PC-3 (cell line): ENCODE data around the gene MAST3. TPM values are rescaled to one million over a fixed set of nuclear protein-coding genes. Genes with fewer than 3 reads are reported as not detected.

Experiments used
- ATAC-seq: fragments of 200-7000 bp; cut with Tn5 transposase; 2 replicates; pipeline ENCODE4 v1.9.1; 2020; ENCODE audit warnings: mild to moderate bottlenecking, moderate library complexity
- BruUV-seq: library from RNA; stranded (reverse); fragments of 400-500 nt; replicated peaks from 2 replicates; lab custom pipeline; 2021; lab: Mats Ljungman, UMichigan
- CTCF ChIA-PET: fragments of 300-600 bp; sonication (Branson Sonifier 250); formaldehyde crosslinking; loops from one replicate; lab custom pipeline; 2022; ENCODE audit warnings: antibody characterized with exemption; lab: Charles Lee
- POLR2A ChIA-PET: fragments of 300-600 bp; sonication (Branson Sonifier 250); formaldehyde crosslinking; loops from one replicate; lab custom pipeline; 2022; ENCODE audit warnings: antibody characterized with exemption; ENCODE audit not compliant: unreplicated experiment; lab: Charles Lee
- DNase-seq: peaks from one replicate; pipeline ENCODE4 v3.0.0-alpha.2; 2015
- H2AFZ ChIP-seq: fragments of 300-600 bp; sonication (generic); 2 replicates; pipeline ENCODE4 v1.6.0; 2016; ENCODE audit warnings: antibody characterized with exemption, low read length
- H3F3A ChIP-seq: fragments of 300-600 bp; sonication (generic); one replicate; pipeline ENCODE4 v1.6.0; 2017; ENCODE audit warnings: antibody characterized with exemption, low read length, control low read depth, mild to moderate bottlenecking; ENCODE audit not compliant: unreplicated experiment
- H3K27ac ChIP-seq: fragments of 300-600 bp; sonication (generic); 2 replicates; pipeline ENCODE4 v1.5.1; 2016; ENCODE audit warnings: mild to moderate bottlenecking, low read length
- H3K27me3 ChIP-seq: fragments of 300-600 bp; sonication (generic); 2 replicates; pipeline ENCODE4 v1.6.1; 2016; ENCODE audit warnings: low read length, mixed read lengths
- H3K36me3 ChIP-seq: fragments of 300-600 bp; sonication (generic); 2 replicates; pipeline ENCODE4 v1.6.1; 2016; ENCODE audit warnings: low read depth, mixed run types, low read length, mixed read lengths
- H3K4me1 ChIP-seq: fragments of 300-600 bp; sonication (generic); 2 replicates; pipeline ENCODE4 v1.5.1; 2016; ENCODE audit warnings: low read length; ENCODE audit not compliant: insufficient read depth
- H3K4me2 ChIP-seq: fragments of 300-600 bp; sonication (generic); 2 replicates; pipeline ENCODE4 v1.6.0; 2016; ENCODE audit warnings: low read length
- H3K4me3 ChIP-seq: fragments of 300-600 bp; sonication (generic); 2 replicates; pipeline ENCODE4 v1.5.1; 2016; ENCODE audit warnings: mild to moderate bottlenecking, low read length, mixed read lengths
- H3K79me2 ChIP-seq: fragments of 300-600 bp; sonication (generic); 2 replicates; pipeline ENCODE4 v1.6.1; 2017; ENCODE audit warnings: low read length, mixed read lengths
- H3K9ac ChIP-seq: fragments of 300-600 bp; sonication (generic); 2 replicates; pipeline ENCODE4 v1.6.0; 2016; ENCODE audit warnings: mild to moderate bottlenecking, low read length
- H3K9me2 ChIP-seq: fragments of 300-600 bp; sonication (generic); replicated peaks from 2 replicates; pipeline ENCODE4 v1.6.1; 2016; ENCODE audit warnings: mixed run types, low read length, mixed read lengths
- H3K9me3 ChIP-seq: fragments of 300-600 bp; sonication (generic); 2 replicates; pipeline ENCODE4 v1.6.1; 2016; ENCODE audit warnings: low read length, mixed read lengths
- H4K20me1 ChIP-seq: fragments of 300-600 bp; sonication (generic); 2 replicates; pipeline ENCODE4 v1.6.1; 2016; ENCODE audit warnings: low read length, mixed read lengths
- EZH2 ChIP-seq: fragments of 300-600 bp; sonication (generic); IDR thresholded peaks from one replicate; pipeline ENCODE4 v1.6.1; 2017; ENCODE audit warnings: antibody characterized with exemption, mild to moderate bottlenecking, low read length; ENCODE audit not compliant: unreplicated experiment
- EZH2phosphoT487 ChIP-seq: fragments of 300-600 bp; sonication (generic); IDR thresholded peaks from 2 replicates; pipeline ENCODE4 v1.6.1; 2018; ENCODE audit warnings: mild to moderate bottlenecking, antibody characterized with exemption, low read length, borderline replicate concordance
- intact Hi-C: fragments of 100-400 bp; cut with micrococcal nuclease; formaldehyde crosslinking; loops from 2 replicates; pipeline ENCODE4 v1.9.0; 2023
- total RNA-seq: library from RNA; depleted of rRNA; stranded (reverse); fragments of >200 nt; gene quantifications from 2 replicates; pipeline ENCODE4 v1.2.3, GENCODE V29; 2014
- TF ChIP-seq, protein P1 (sequence below): fragments of 300-600 bp; sonication (generic); conservative IDR thresholded peaks from 2 replicates; pipeline ENCODE4 v1.5.1; 2017; ENCODE audit warnings: antibody characterized with exemption, low read depth, mild to moderate bottlenecking, low read length

The MAST3 gene
- total RNA-seq, 1 experiment from 2014 or later, result 8.1 TPM

DNA sequence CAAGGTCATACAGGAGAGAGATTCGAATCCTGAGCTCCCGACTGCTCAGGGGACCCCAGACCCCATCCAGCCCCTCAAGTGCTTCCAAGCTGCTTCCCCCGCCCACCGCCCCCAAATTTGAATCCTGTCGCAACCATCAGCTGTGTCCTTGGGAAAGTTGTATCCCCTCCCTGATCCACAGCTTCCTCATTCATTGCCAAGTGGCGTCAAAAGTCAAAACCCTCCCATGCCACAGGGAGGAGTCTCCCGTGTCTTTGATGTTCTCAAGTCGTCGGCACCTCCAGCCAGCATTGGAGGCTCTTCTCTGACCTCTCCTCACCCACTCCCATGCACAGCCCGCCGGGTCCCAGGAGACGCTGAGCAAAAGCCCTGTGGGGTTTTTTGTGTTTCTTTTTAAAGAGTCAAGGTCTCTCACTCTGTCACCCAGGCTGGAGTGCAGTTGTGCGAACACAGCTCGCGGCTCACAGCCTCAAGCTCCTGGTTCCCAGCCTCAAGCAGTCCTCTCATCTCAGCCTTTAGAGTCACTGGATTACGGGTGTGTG, 73.2 kb downstream of the MAST3 start:
- intact Hi-C loops, result no loop called here
- H3K27me3 ChIP-seq, result no peaks in the 10 kb centered on the region
- no peak overlapping the region for H3K27ac ChIP-seq
- H3K36me3 ChIP-seq, result peaks cover 2% of the 10 kb centered on the region; the same call in 1 of the 2 replicates
- H2AFZ ChIP-seq, result no peak overlapping the region
- no peak for ATAC-seq
- no TSS peak for BruUV-seq
- H3K9me2 ChIP-seq, result no peaks in the 10 kb centered on the region
- no peak overlapping the region for H3K4me3 ChIP-seq
- no peaks in the 10 kb centered on the region for H4K20me1 ChIP-seq
- POLR2A ChIA-PET, result no interaction called here
- no peaks in the 10 kb centered on the region for H3K9me3 ChIP-seq
- H3F3A ChIP-seq, result no peaks in the 10 kb centered on the region
- no peaks in the 10 kb centered on the region for H3K79me2 ChIP-seq
- no peak overlapping the region for H3K4me2 ChIP-seq
- no peaks in the 10 kb centered on the region for H3K4me1 ChIP-seq
- no peak for DNase-seq
- CTCF ChIA-PET, result interaction anchor here (0.7 kb wide), 1 partner anchor 22 kb away, joined by 3 read pairs; the partner anchor contains the start of gene MPV17L2
- H3K9ac ChIP-seq, result no peak overlapping the region
- TF ChIP-seq EZH2phosphoT487, result no peak
- TF ChIP-seq EZH2, result no peak
- TF ChIP-seq, protein P1, sequence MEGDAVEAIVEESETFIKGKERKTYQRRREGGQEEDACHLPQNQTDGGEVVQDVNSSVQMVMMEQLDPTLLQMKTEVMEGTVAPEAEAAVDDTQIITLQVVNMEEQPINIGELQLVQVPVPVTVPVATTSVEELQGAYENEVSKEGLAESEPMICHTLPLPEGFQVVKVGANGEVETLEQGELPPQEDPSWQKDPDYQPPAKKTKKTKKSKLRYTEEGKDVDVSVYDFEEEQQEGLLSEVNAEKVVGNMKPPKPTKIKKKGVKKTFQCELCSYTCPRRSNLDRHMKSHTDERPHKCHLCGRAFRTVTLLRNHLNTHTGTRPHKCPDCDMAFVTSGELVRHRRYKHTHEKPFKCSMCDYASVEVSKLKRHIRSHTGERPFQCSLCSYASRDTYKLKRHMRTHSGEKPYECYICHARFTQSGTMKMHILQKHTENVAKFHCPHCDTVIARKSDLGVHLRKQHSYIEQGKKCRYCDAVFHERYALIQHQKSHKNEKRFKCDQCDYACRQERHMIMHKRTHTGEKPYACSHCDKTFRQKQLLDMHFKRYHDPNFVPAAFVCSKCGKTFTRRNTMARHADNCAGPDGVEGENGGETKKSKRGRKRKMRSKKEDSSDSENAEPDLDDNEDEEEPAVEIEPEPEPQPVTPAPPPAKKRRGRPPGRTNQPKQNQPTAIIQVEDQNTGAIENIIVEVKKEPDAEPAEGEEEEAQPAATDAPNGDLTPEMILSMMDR, result no peak

DNA sequence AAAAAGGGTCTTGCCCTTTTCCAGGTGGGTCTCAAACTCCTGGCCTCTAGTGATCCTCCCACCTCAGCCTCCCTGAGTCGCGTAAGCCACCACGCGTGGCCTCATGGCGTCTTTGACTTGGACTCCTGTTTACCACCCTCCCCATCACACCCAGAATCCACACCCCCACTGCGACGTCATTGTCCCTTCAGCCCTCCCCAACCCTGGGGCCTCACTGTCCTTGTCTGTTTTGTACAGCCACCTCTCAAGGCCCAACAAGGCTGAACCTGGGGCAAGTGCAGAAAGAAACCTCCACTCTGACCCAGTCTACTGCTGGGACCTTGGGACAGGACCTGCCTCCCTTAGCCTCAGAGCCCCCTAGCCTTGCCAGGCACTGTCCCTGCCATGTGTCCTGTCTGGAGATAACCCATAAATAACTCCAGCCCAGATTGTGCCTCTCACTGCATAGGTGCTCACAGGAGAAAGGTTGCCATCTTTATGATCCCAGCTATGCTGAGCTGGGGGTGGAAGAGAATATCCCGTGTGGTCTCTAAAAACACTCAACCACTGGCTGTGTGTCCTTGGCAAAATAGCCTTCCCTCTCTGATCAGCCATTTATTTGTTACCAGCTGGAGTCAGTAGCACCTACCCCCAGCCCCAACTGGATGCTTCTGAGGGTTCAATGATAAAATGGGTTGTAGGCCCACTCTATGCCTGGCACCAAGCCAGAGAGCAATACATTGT, 74.2 kb downstream of the MAST3 start:
- ChIA-PET CTCF (interaction anchor here (0.6 kb wide), 1 partner anchor 107 kb away, joined by 3 read pairs; no protein-coding TSS in a partner anchor), POLR2A (no interaction called here)
- Histone ChIP-seq H4K20me1 (no peaks in the 10 kb centered on the region), H3K9ac (no peak overlapping the region), H3K4me1 (peaks cover 5% of the 10 kb centered on the region; the same call in 1 of the 2 replicates), H3K27me3 (no peaks in the 10 kb centered on the region), H3K9me2 (no peaks in the 10 kb centered on the region), H3F3A (no peaks in the 10 kb centered on the region), H2AFZ (no peak overlapping the region), H3K4me3 (no peak overlapping the region), H3K79me2 (no peaks in the 10 kb centered on the region), H3K36me3 (peaks cover 2% of the 10 kb centered on the region; the same call in 1 of the 2 replicates), H3K4me2 (no peak overlapping the region), H3K9me3 (no peaks in the 10 kb centered on the region), H3K27ac (no peak overlapping the region)
- no peak for ATAC-seq
- no peak for DNase-seq
- TF ChIP-seq EZH2 (no peak), EZH2phosphoT487 (no peak)
- TF ChIP-seq, protein P1, result no peak
- no TSS peak for BruUV-seq
- intact Hi-C loops, result no loop called here
